Cardiac muscle cell (in vitro differentiated cells and primary cell): ENCODE results near the gene ZNRF4. TPM values are rescaled to one million over a fixed set of nuclear protein-coding genes. Genes with fewer than 3 reads are reported as not detected.

Source experiments
- DNase-seq, 2 donors: peaks; one replicate each; pipeline versions ENCODE4 v3.0.0 to v3.0.0-alpha.2; 2010 to 2017; ENCODE audit warnings: low read depth in 1 of 2, low spot score in 1 of 2
- H3K27ac ChIP-seq: fragments of 200-600 bp; sonication (generic); 2 replicates; pipeline ENCODE4 v1.5.1; 2016
- H3K27me3 ChIP-seq: fragments of 200-600 bp; sonication (generic); 2 replicates; pipeline ENCODE4 v1.6.0; 2016; ENCODE audit warnings: control low read depth
- H3K36me3 ChIP-seq: fragments of 200-600 bp; sonication (generic); 2 replicates; pipeline ENCODE4 v1.5.1; 2016; ENCODE audit warnings: control low read depth
- H3K4me1 ChIP-seq: fragments of 200-600 bp; sonication (generic); 2 replicates; pipeline ENCODE4 v1.8.1; 2017; ENCODE audit warnings: low read depth, mild to moderate bottlenecking, mixed run types
- H3K4me3 ChIP-seq: fragments of 200-600 bp; sonication (generic); 2 replicates; pipeline ENCODE4 v1.5.1; 2016; ENCODE audit warnings: mild to moderate bottlenecking
- H3K9me3 ChIP-seq: fragments of 200-600 bp; sonication (generic); 2 replicates; pipeline ENCODE4 v1.5.1; 2017; ENCODE audit warnings: low read depth, mild to moderate bottlenecking, control low read depth
- polyA plus RNA-seq: library from polyadenylated mRNA; unstranded; fragments of >200 nt; fragmentation: Nextera tagmentation; extraction: Ambion mirVana; gene quantifications from 2 replicates; pipeline ENCODE4 v1.2.1, GENCODE V29; 2016
- total RNA-seq: library from RNA; depleted of rRNA; stranded (reverse); fragments of >200 nt; gene quantifications from 2 replicates; pipeline ENCODE4 v1.2.3, GENCODE V29; 2016
- TF ChIP-seq, protein P1 (sequence below): IDR thresholded peaks from 2 replicates; pipeline ENCODE4 v1.5.1; 2012; ENCODE audit warnings: low read depth, mild to moderate bottlenecking, low read length

The ZNRF4 gene
- total and polyA plus RNA-seq, 2 experiments from 2014 or later = not detected

DNA sequence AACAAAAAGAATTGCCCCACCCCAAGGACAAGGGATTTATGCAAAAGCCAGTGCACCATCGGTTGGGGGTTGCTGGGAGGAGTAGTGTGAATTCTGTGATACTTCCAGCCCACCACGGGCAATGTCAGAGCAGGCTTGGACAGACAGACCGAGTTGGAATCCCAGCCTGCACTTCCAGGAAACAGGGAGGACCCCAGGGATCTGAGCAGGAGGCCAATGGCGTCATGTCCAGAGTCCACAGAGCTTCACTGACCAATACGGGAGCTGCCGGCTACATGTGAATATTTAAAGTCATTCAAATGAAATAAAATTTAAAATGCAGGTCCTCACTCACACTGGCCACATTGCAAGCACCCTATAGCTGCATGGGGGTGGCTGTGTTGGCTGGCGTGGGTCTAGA lies 10.9 kb downstream of the ZNRF4 start:
- no peaks in the 10 kb centered on the region for H3K27me3 ChIP-seq
- no peak overlapping the region for H3K27ac ChIP-seq
- H3K4me3 ChIP-seq = no peak overlapping the region
- no peaks in the 10 kb centered on the region for H3K4me1 ChIP-seq
- no peaks in the 10 kb centered on the region for H3K36me3 ChIP-seq
- TF ChIP-seq, protein P1, sequence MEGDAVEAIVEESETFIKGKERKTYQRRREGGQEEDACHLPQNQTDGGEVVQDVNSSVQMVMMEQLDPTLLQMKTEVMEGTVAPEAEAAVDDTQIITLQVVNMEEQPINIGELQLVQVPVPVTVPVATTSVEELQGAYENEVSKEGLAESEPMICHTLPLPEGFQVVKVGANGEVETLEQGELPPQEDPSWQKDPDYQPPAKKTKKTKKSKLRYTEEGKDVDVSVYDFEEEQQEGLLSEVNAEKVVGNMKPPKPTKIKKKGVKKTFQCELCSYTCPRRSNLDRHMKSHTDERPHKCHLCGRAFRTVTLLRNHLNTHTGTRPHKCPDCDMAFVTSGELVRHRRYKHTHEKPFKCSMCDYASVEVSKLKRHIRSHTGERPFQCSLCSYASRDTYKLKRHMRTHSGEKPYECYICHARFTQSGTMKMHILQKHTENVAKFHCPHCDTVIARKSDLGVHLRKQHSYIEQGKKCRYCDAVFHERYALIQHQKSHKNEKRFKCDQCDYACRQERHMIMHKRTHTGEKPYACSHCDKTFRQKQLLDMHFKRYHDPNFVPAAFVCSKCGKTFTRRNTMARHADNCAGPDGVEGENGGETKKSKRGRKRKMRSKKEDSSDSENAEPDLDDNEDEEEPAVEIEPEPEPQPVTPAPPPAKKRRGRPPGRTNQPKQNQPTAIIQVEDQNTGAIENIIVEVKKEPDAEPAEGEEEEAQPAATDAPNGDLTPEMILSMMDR = no peak
- H3K9me3 ChIP-seq = no peaks in the 10 kb centered on the region
- peak in 1 of 2 donors; percentile 16 for DNase-seq

DNA sequence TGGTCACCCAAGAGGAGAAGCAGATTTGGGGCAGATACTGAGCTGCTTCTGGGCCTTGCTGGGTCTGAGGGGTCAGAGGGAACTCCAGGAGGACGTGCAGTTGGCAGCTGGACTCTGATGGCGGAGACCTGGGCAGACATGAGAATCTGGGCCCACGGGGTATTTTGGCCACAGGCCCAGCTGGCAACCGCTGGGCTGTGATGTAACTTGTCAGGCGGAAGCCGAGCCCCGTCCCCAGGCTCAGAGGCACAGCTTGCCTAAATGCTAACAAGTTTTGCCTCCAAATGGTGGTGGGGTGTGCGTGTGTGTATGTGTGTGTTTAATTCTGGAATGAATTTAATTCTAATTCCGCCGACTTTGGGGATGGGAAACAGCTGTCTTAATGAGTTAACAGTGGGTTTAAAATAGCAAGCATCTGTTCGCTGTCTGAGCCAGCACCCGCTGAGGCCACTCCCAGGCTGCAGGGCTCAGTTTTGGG lies 11.6 kb downstream of the ZNRF4 start:
- peak in 1 of 2 donors; percentile 31 for DNase-seq
- Histone ChIP-seq H3K27ac (no peak overlapping the region), H3K36me3 (no peaks in the 10 kb centered on the region), H3K27me3 (no peaks in the 10 kb centered on the region), H3K4me3 (no peak overlapping the region), H3K4me1 (no peaks in the 10 kb centered on the region), H3K9me3 (no peaks in the 10 kb centered on the region)
- TF ChIP-seq, protein P1 = no peak

DNA sequence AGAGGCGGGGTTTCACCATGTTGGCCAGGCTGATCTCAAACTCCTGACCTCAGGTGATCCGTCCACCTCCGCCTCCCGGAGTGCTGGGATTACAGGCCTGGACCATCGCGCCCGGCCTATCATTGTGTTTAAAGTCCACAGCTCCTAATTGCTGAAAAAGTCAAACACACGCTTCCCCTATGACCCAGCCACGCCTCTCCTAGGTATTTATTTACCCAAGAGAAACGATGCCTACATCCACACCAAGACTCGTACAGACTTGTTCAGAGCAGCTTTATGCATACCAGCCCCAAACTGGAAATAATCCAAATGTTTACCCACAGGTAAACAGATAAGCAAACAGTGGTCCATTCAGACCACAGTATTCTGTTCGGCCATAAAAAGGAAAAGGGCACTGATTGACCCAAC lies 15.1 kb downstream of the ZNRF4 start:
- Histone ChIP-seq H3K36me3 (no peaks in the 10 kb centered on the region), H3K27me3 (no peaks in the 10 kb centered on the region), H3K9me3 (no peaks in the 10 kb centered on the region), H3K27ac (no peak overlapping the region), H3K4me3 (no peak overlapping the region), H3K4me1 (no peaks in the 10 kb centered on the region)
- DNase-seq = no peak
- TF ChIP-seq, protein P1 = no peak

DNA sequence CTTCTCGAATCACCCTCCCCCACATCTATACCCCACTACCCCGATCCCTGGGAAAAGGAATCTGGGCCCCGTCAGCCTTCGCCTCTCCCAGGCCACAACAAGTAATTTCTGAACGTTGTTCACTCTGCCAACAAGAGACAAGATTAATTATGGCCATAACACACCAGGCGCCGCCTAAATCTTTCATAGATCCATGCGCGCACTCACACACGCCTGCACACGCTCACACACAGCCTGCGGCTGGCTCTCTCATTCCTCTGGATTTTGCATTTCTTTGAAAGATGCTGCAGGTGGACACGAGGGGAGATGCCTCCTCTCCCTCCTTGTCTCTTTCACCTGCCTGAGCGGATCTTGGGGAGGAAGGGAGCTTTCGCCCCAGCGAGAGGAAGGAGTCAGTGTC lies 17.1 kb downstream of the ZNRF4 start:
- TF ChIP-seq, protein P1 = no peak
- Histone ChIP-seq H3K9me3 (no peaks in the 10 kb centered on the region), H3K4me3 (no peak overlapping the region), H3K4me1 (no peaks in the 10 kb centered on the region), H3K36me3 (no peaks in the 10 kb centered on the region), H3K27me3 (no peaks in the 10 kb centered on the region), H3K27ac (no peak overlapping the region)
- no peak for DNase-seq

DNA sequence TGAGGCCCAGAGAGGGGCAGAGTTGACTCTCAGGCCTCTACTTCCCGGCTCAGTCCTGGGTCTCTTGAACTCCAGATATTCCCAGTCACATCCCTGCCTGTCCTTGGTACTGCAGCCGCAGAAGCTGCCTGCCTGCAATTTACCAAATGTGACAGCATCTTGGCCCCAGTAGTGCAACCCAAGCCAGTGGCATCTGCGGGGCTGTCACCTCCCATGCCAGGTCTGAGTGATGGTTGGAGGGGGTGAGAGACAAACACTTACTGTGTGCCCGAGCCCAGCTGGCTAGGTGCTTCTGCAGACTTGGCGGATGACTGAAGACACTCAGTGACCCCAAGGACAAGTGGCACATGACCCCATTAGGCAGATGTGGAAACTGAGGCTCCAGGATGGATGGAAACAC lies 18.4 kb downstream of the ZNRF4 start:
- Histone ChIP-seq H3K27me3 (peaks cover 10% of the 10 kb centered on the region), H3K27ac (no peak overlapping the region), H3K4me3 (no peak overlapping the region), H3K36me3 (no peaks in the 10 kb centered on the region), H3K4me1 (no peaks in the 10 kb centered on the region), H3K9me3 (no peaks in the 10 kb centered on the region)
- TF ChIP-seq, protein P1 = no peak
- no peak for DNase-seq
